ENCODE data around the gene PARP11.

The PARP11 gene

DNA sequence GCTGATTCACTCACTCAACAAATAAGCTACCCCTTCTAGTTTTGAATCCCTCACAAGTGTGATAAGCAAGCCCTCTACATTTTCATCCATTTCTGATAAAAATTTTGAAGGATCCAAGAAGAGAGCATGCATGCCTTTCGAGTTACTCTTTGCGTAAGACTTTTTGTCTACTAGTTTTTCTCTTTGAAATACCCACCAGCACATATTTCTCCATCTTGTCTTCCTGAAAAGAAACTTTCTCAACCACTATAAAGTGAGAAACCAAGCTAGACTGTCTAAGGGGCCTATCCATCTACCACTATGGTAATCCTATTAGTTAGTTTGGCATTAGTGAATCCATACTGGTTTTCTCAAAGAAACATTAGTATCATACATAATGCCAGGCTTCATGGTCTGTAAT is 56.9 kb downstream of the PARP11 start:
- Mint-ChIP-seq H3K27ac (no peak overlapping the region), H3K9me3 (no peaks in the 10 kb centered on the region), H3K27me3 (no peaks in the 10 kb centered on the region), H3K4me3 (no peak overlapping the region), H3K36me3 (ENCODE audit: low read depth) (peaks cover 20% of the 10 kb centered on the region), H3K4me1 (ENCODE audit: low read depth) (no peaks in the 10 kb centered on the region)

DNA sequence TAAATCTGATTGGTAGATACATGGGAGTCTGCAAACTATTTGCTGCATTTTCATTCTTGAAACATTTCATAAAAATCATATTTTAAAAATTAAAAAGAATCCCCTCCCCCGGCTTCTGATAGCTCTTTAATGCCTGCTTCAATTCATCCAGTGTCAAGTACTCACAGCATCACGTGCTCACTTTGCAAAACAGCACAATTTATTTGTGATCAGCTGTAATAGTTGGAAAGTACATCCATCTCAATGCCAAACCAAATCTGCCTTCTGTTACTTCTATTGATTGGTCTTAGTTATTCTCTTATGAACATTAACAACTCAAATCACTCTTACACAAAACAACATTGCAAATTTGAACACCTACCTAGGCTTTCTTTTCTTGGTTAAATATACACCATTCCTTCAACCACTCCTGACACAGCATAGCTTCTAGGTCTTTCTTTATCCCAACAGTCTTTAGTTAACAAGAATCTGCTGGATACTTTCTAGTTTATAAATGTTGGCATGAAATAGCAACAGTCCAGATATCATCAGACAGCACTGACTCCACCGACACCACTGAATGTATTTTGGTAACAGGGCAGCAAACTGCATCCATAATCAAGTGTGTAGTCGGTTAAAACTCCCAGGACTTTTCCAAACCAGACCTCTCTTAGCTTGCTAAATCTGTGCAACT is 58.0 kb downstream of the PARP11 start:
- H3K27ac Mint-ChIP-seq: no peak overlapping the region
- no peaks in the 10 kb centered on the region for H3K27me3 Mint-ChIP-seq
- H3K9me3 Mint-ChIP-seq: no peaks in the 10 kb centered on the region
- H3K4me3 Mint-ChIP-seq: no peak overlapping the region
- no peaks in the 10 kb centered on the region for H3K4me1 Mint-ChIP-seq (ENCODE audit: low read depth)
- H3K36me3 Mint-ChIP-seq (ENCODE audit: low read depth): peaks cover 24% of the 10 kb centered on the region

DNA sequence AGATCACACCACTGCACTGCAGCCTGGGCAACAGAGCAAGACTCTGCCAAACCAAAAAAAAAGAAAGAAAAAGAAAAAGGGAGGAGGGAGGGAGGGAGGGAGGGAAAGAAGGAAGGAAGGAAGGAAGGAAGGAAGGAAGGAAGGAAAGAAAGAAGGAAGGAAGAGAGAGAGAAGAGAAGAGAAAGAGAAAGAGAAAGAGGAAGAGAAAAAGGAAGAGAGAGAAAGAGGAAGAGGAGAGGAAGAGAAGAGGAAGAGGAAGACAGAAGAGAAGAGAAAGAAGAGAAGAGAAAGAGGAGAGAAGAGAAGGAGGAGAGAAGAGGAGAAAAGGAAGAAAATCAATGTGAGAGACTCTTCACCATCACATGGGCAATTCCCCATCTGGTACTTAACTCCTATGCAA is 62.7 kb downstream of the PARP11 start:
- Mint-ChIP-seq H3K4me3 (no peak overlapping the region), H3K4me1 (ENCODE audit: low read depth) (peaks cover 25% of the 10 kb centered on the region), H3K27ac (no peak overlapping the region), H3K36me3 (ENCODE audit: low read depth) (peaks cover 25% of the 10 kb centered on the region), H3K9me3 (no peaks in the 10 kb centered on the region), H3K27me3 (no peaks in the 10 kb centered on the region)

DNA sequence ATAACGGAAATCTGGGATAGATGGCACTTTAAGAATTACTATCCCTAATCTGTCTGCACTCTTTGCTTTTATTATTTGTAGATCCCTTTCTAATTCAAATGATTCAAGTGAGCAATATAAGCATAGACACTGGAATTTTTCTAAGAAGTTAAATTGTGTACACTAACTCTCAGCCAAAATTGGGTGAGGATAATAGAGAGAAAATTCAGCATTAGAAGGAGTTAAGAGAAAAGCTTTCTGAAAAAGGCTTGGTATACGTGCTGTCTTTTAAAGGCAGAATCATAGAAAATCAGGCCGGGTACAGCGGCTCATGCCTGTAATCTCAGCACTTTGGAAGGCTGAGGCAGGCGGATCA is 63.2 kb downstream of the PARP11 start:
- Mint-ChIP-seq H3K27ac (no peak overlapping the region), H3K4me3 (no peak overlapping the region), H3K4me1 (ENCODE audit: low read depth) (peaks cover 25% of the 10 kb centered on the region), H3K36me3 (ENCODE audit: low read depth) (peaks cover 25% of the 10 kb centered on the region), H3K27me3 (no peaks in the 10 kb centered on the region), H3K9me3 (no peaks in the 10 kb centered on the region)

DNA sequence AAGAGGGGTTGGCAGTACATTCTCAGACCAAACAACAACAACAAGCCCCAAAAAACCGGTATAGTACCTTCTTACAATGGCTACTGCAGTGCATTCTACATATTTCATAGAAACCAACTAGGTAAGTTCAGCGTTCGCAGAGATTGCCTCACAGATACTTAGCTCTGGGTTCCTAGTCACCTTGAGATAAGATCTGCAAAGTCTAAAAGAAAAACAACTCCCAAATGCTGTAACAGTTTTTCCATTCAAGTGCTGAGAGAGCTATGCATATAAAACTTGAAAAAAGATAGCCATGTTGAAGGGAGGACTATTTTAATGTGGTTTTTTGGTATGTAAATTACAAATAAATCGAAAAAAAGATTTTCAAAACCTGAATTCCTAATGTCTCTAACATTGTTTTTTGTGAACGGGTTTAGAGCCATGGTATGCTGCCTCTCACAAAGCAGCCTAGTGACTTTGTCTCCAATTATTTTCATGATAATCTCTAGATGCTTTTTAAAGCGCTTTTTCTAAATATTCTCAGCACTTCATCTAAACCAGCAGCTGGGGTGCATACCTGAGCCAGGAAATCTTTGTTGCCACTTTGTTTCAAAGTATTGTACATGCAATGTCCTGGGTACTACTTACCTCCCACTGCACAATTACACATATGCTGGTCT is 63.7 kb downstream of the PARP11 start:
- H3K36me3 Mint-ChIP-seq (ENCODE audit: low read depth): peaks cover 25% of the 10 kb centered on the region
- no peaks in the 10 kb centered on the region for H3K9me3 Mint-ChIP-seq
- no peaks in the 10 kb centered on the region for H3K27me3 Mint-ChIP-seq
- H3K4me1 Mint-ChIP-seq (ENCODE audit: low read depth): peaks cover 25% of the 10 kb centered on the region
- H3K27ac Mint-ChIP-seq: no peak overlapping the region
- H3K4me3 Mint-ChIP-seq: no peak overlapping the region

DNA sequence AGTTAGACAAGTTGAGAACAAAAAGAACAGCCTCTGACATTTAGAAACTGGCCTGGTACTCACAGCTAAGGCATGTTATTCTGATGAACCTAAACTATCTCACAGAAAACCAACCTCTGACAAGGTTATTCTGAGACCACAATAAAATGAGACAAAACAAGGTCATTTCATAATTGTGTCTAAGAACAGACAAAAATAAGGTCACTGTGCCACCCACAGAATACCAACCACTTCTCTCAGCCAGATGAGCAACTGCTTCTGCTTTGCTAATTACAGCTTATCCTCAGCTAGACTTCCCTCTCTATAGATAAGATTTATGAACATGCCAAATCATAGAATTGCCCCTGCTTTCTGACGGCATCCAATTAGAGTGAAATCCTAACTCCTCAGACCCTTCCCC is 68.1 kb downstream of the PARP11 start:
- no peak overlapping the region for H3K27ac Mint-ChIP-seq
- H3K4me1 Mint-ChIP-seq (ENCODE audit: low read depth): peaks cover 25% of the 10 kb centered on the region
- H3K27me3 Mint-ChIP-seq: no peaks in the 10 kb centered on the region
- no peaks in the 10 kb centered on the region for H3K9me3 Mint-ChIP-seq
- H3K4me3 Mint-ChIP-seq: no peak overlapping the region
- peaks cover 6% of the 10 kb centered on the region for H3K36me3 Mint-ChIP-seq (ENCODE audit: low read depth)

DNA sequence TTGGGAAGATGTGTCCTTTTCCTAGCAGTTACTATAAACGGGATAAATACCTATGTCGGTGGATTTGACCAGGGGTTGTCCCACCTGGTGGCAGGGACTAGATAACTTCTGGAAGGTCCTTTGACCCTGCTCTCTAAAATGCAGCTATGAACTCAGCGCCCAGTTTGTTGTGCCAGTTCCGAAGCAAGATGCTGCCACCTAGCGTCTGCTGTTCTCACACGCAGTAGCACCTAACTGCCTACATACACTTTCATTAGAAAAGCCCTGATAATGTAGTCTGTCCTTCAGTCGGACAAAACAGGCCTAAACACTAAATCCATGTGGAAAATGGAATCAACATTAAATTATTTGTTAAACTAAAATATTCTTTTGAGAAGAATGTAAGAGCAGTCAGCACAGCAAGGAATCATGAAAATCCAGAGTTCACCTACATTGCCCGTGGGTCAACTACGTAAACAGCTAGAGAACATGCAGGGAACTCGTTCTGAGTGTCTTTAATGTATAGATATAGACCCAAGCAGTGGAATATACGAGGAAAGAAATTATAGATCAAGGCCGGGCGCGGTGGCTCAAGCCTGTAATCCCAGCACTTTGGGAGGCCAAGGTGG is 69.2 kb downstream of the PARP11 start:
- no peak overlapping the region for H3K27ac Mint-ChIP-seq

DNA sequence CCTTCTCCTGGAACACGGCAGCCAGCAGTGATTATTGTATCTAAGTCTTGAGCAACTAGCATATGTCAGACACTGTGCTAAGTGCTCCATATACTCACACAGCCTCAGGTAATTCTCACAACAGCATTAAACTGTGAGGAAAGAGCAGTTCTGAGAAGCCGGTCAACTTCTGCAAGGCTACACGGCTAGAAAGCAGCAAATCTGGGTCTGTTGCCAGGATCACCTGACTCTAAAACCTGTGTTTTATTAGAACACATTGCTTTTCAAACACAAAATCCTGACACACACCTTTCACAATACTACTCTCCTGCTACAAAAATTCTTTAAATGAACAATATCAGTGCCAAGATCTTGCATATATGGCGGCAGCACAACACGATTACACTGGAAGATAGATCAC is 70.5 kb downstream of the PARP11 start:
- Mint-ChIP-seq H3K27ac (no peak overlapping the region), H3K9me3 (no peaks in the 10 kb centered on the region), H3K4me1 (ENCODE audit: low read depth) (peaks cover 10% of the 10 kb centered on the region), H3K27me3 (no peaks in the 10 kb centered on the region), H3K36me3 (ENCODE audit: low read depth) (peaks cover 4% of the 10 kb centered on the region), H3K4me3 (no peak overlapping the region)

More for the DNA sequence above, 69.2 kb downstream of the PARP11 start:
- H3K27me3 Mint-ChIP-seq: no peaks in the 10 kb centered on the region
- peaks cover 17% of the 10 kb centered on the region for H3K4me1 Mint-ChIP-seq (ENCODE audit: low read depth)
- peaks cover 6% of the 10 kb centered on the region for H3K36me3 Mint-ChIP-seq (ENCODE audit: low read depth)
- H3K4me3 Mint-ChIP-seq: no peak overlapping the region
- H3K9me3 Mint-ChIP-seq: no peaks in the 10 kb centered on the region

DNA sequence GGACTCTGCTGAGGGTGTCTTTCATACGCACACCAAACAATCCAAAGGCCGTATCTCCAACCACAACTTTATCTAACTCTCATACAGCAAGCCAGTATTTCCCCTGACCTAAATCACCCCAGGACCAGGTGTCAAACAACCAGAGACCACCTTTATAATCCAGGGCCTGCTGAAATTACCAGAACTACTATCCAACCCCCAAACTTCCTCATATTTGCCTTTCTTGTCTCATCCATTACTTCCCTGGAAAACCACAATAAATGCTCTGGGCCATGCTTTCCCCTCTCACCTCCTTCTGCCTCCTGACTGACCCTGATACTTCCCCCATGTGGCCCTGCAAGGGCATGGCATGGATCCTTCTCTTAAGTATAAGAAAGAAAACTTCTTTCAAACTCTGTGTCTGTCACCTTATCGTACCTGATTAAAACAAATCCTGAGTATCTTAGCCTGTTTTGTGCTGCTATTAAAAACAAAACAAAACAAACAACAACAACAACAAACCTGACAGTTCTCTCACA is 75.6 kb downstream of the PARP11 start:
- H3K4me3 Mint-ChIP-seq: no peak overlapping the region
- no peaks in the 10 kb centered on the region for H3K27me3 Mint-ChIP-seq
- H3K9me3 Mint-ChIP-seq: no peaks in the 10 kb centered on the region
- H3K27ac Mint-ChIP-seq: no peak overlapping the region
- peaks cover 8% of the 10 kb centered on the region for H3K4me1 Mint-ChIP-seq (ENCODE audit: low read depth)
- no peaks in the 10 kb centered on the region for H3K36me3 Mint-ChIP-seq (ENCODE audit: low read depth)

DNA sequence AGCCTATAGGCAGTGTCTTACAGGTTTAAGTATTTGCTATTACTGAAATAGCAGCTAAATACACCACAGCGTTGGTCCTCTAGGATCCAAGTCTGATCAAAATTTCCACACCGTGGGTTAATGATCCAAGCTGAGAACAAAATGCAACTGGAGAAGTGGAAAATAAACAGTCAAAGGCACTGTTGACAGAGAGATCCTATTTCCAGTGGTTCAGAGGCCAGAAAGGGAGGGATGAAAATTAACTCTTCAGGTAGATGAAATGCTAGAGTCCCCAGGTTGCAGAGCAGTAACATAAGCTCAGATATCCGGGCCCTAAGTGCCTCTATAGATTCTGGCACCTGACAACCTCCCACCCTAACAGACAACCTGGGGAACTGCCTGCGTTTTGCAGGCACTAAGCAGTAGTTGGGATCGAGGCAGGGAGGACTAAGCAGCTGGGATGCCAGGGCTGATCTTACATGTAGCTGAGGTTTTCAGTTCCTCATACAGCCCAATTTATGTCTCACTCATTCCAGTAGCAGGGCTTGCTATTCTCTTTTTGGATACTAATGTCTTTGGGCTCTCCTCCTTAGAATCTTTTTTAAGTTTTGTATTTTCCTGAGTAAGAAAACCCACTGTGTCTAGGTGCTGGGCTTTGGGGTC is 77.6 kb downstream of the PARP11 start:
- no peaks in the 10 kb centered on the region for H3K27me3 Mint-ChIP-seq
- no peak overlapping the region for H3K27ac Mint-ChIP-seq
- no peak overlapping the region for H3K4me3 Mint-ChIP-seq
- H3K36me3 Mint-ChIP-seq (ENCODE audit: low read depth): no peaks in the 10 kb centered on the region
- H3K9me3 Mint-ChIP-seq: no peaks in the 10 kb centered on the region
- peaks cover 8% of the 10 kb centered on the region for H3K4me1 Mint-ChIP-seq (ENCODE audit: low read depth)

DNA sequence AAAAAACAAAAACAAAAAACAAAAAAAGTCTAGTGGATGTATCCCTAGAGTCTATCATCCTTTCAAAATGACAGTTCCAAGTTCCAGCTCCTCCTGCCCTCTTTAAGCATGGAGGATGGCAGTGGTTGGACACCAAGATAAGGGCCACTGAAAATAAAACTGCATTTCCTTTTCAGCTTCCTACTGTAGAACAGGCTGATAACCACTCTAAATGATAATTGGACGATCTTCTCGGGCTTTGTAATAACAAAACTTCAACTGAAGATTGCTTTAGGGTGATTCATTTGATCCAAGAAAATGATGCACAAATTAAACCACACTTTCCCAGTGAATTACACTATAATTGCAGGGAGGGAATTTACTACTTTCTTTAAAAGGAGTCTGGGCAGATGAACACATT is 78.1 kb downstream of the PARP11 start:
- no peaks in the 10 kb centered on the region for H3K9me3 Mint-ChIP-seq
- no peak overlapping the region for H3K27ac Mint-ChIP-seq
- no peaks in the 10 kb centered on the region for H3K27me3 Mint-ChIP-seq
- H3K36me3 Mint-ChIP-seq (ENCODE audit: low read depth): no peaks in the 10 kb centered on the region
- H3K4me1 Mint-ChIP-seq (ENCODE audit: low read depth): peaks cover 8% of the 10 kb centered on the region
- H3K4me3 Mint-ChIP-seq: no peak overlapping the region

DNA sequence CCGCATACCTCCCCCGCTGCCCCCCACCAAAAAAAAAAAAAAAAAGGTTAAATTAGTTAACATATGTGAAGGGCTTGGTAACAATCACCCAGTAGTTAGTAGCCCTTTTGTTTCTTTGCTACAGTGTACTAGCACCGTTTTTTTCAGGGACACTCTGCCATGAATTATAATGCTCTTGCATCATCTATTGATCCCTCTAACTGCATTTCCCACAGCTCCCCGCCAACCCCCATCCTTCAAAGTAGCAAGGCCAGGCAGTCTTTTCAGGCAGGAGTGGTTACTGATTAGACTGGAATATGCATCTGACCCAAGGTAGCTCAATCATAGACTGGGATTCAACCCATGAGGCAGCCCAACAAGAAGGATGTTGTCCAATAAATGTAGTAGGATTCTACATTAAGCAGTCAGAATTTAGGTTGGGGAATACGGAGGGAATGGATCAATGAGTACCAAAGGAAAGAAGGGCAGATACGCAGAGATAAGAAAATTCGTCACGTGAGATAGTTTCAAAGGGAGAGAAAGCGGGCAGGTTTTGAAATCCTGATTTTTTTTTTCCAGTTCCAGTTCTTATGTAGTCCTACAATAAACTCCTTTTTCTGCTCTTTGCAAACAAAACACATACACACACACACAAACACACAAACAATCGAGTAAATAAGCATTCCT is 80.4 kb downstream of the PARP11 start:
- H3K4me3 Mint-ChIP-seq: no peak overlapping the region
- H3K27ac Mint-ChIP-seq: no peak overlapping the region
- no peaks in the 10 kb centered on the region for H3K9me3 Mint-ChIP-seq
- peaks cover 4% of the 10 kb centered on the region for H3K36me3 Mint-ChIP-seq (ENCODE audit: low read depth)
- peaks cover 5% of the 10 kb centered on the region for H3K4me1 Mint-ChIP-seq (ENCODE audit: low read depth)
- H3K27me3 Mint-ChIP-seq: no peaks in the 10 kb centered on the region

DNA sequence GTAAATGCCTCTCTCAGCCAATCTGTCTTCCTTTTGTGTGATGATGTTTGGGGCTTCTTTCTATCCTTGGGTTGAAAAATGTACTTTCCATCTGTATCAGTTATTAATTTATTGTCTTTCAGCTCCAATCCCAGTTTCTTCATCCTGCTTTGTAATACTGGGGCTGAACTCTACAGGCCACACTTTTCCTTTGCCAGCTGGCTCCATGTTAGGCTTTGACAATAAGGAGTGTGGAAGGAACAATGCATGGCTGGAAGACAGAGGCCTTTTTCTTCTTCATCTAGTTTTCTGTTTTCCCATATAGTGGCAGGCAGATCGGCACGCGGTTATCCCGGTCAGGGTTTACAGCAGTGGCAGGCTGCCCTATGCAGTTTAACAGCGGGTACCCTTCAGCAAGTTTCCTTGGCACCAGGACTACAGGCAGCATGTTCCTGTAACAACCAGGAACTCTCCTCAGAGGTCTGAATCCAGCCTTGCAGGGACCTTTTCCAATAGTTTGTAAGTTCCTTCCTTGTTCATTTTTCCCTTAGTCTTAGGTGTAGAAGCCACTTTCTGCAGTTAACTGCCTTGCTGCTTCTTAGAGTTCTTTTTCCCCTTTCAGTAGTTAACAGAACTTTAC is 81.8 kb downstream of the PARP11 start:
- no peak overlapping the region for H3K27ac Mint-ChIP-seq
- H3K9me3 Mint-ChIP-seq: no peaks in the 10 kb centered on the region
- H3K36me3 Mint-ChIP-seq (ENCODE audit: low read depth): peaks cover 15% of the 10 kb centered on the region
- no peaks in the 10 kb centered on the region for H3K27me3 Mint-ChIP-seq
- no peak overlapping the region for H3K4me3 Mint-ChIP-seq
- H3K4me1 Mint-ChIP-seq (ENCODE audit: low read depth): peaks cover 5% of the 10 kb centered on the region

DNA sequence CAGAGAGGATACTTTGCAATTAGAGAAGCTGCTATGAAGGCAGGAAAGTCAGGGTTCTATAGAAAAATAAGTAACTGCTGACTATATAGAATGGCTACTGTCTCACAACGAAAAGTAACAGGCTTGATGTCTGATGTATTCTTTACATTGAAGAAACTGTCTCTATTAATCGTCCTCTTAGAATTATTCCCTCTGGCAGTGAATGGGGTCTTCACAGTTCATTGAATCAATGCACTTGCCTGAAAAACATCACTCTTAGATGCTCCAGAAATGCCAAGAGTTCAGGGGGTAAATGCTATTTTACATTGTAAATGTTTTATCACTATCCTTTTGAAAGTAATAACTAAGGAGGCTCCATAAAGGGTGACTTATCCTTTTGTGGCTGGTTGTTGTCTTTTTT is 82.6 kb downstream of the PARP11 start:
- H3K9me3 Mint-ChIP-seq: no peaks in the 10 kb centered on the region
- H3K4me1 Mint-ChIP-seq (ENCODE audit: low read depth): peaks cover 5% of the 10 kb centered on the region

More for the DNA sequence above, 82.6 kb downstream of the PARP11 start:
- Mint-ChIP-seq H3K4me3 (no peak overlapping the region), H3K27ac (no peak overlapping the region), H3K27me3 (no peaks in the 10 kb centered on the region), H3K36me3 (ENCODE audit: low read depth) (peaks cover 15% of the 10 kb centered on the region)

Measured in stimulated activated naive CD8-positive, alpha-beta T cell treated with anti-CD3 and anti-CD28 coated beads, Interleukin-15, Interleukin-2, amounts not matched to agents 100 ng/mL and 50 ng/mL, for 24 hours (primary cell).